Fibroblast of villous mesenchyme (primary cell): Measurements from ENCODE around the gene SLC35G2. TPM values are rescaled to one million over a fixed set of nuclear protein-coding genes. Genes with fewer than 3 reads are reported as not detected.
A peak's percentile ranks its signal among the peaks of the same experiment; 100 is the strongest.

ENCODE experiments used
- DNase-seq: peaks from one replicate; pipeline ENCODE4 v3.0.0-alpha.2; 2010; ENCODE audit warnings: low read depth
- H3K4me3 ChIP-seq: 2 replicates; pipeline ENCODE4 v1.5.1; 2011; ENCODE audit warnings: low read depth, mild to moderate bottlenecking, low read length
- CTCF ChIP-seq: IDR thresholded peaks from 2 replicates; pipeline ENCODE4 v1.5.1; 2012; ENCODE audit warnings: low read depth, mild to moderate bottlenecking, low read length; ENCODE audit not compliant: insufficient read depth
- total RNA-seq: library from RNA; depleted of rRNA; stranded (reverse); fragments of >200 nt; gene quantifications from 2 replicates; pipeline ENCODE4 v1.2.3, GENCODE V29; 2012

Gene SLC35G2
- total RNA-seq = 5.8 and 17.3 TPM in 2 replicates

- TF ChIP-seq CTCF = no peak
- DNase-seq = peak; percentile 49
- H3K4me3 ChIP-seq = peak within 1 kb of the TSS; percentile 75
Observed at GRCh38 chr3:136818769-136819391, at the start of gene SLC35G2. SLC35G2 (plus strand) TSS chr3:136819126; CDS start chr3:136854461, 35,335 bp downstream.

DNA sequence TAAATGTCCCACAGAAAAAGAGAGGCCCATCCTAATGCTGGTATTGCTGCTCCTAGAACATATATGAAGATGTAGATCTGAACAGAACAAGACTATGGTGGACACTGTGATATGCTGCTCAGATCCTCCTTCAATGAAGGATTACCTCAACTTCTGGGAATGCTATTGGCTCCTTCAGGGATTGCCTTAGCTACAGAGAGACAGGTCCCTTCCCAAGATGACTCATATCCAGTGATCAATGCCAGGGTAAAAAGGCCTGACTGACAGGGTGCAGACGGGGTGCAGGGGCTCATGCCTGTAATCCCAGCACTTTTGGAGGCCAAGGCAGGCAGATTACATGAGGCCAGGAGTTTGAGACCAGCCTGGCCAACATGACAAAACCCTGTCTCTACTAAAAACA, 46.2 kb upstream of the SLC35G2 start:
- TF ChIP-seq CTCF = no peak
- DNase-seq = no peak
- H3K4me3 ChIP-seq = no peak overlapping the region

DNA sequence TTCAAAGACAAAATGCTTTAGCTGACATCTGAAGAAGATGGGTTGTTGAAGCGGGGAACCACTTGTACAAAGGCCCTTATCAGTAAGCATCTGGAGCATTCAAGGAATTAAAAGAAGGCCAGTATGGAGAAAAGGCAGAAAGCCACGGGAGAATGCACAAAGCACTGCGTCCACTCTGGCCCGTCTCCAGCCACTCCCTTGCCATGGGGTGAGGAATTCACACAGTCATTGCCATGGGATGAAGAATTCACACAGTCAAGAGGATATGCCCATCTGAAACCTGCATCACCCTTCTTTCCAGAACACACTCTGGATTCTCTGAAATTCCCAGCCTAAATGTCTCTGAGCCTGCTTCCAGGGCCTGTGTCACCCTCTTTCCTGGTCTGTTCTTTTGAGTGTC, 40.1 kb upstream of the SLC35G2 start:
- no peak for TF ChIP-seq CTCF
- DNase-seq = peak; percentile 5
- no peak overlapping the region for H3K4me3 ChIP-seq

- no peak overlapping the region for H3K4me3 ChIP-seq
- TF ChIP-seq CTCF = no peak
- DNase-seq = peak; percentile 7
Observed at GRCh38 chr3:136780741-136781140, 38.2 kb upstream of the SLC35G2 start.

DNA sequence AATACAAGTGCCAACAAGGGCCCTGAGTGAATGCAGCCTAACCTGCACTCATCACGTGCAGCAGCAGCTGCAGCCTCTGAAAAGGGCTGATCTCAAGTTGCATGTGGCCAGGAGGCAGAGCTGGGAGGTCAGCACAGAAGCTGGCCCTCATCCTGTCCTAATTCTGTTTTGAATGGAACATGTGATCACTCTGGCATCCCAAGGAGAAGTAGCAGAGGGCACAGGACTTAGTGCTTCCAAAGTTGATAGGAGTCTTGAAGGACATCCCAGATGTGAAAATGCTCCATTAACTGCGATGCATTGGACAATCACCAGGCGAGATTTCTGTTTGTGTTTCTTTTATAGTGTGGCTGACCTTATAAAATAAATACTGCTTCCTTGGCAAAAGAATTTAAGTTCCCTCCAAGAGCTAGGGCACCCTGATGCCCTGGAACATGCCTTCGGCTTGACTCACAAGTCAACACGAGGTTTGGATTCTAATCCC, 35.2 kb upstream of the SLC35G2 start:
- no peak for TF ChIP-seq CTCF
- no peak overlapping the region for H3K4me3 ChIP-seq
- DNase-seq = peak; percentile 55

DNA sequence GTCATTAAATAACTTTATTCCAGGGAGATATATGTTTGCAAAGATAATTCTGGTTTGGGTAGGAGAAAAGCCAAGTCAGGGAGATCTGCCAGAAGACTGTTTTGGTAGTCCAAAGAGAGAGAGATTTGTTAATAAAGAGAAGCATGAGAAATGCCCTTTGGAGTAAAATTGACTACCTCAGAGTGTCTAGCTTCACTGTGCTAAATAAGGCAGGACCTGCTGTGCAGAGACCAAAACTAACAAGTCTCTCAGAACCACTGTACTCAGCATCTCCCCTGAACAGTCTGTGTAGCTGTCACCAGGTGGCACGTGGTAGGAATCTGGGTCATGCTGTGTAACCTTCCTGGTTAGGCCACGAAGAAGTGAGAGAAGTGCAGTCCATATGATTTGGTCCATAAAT, 31.6 kb upstream of the SLC35G2 start:
- peak; percentile 22 for DNase-seq
- TF ChIP-seq CTCF = no peak
- no peak overlapping the region for H3K4me3 ChIP-seq

- no peak for TF ChIP-seq CTCF
- H3K4me3 ChIP-seq = no peak overlapping the region
- no peak for DNase-seq
Observed at GRCh38 chr3:136788154-136788553, 30.8 kb upstream of the SLC35G2 start.
